ENCODE results near the gene UBR1.

The UBR1 gene

GRCh38 chr15:43099105-43099845 lies 6.6 kb downstream of the UBR1 start:
- no peak overlapping the region for H3K27ac ChIP-seq
- H3K36me3 ChIP-seq, result peaks cover 16% of the 10 kb centered on the region
- no peaks in the 10 kb centered on the region for H3K27me3 ChIP-seq
- no peaks in the 10 kb centered on the region for H3K9me3 ChIP-seq
- peaks cover 10% of the 10 kb centered on the region in 2 experiments for H3K4me1 ChIP-seq (ENCODE audit: control insufficient read depth in 1 of 2, insufficient read depth in 1 of 2, low read depth in 1 of 2, low read length in 1 of 2)
- no peak for TF ChIP-seq CTCF (IDR thresholded peaks at IDR 0.05)
- no peak overlapping the region for H3K4me3 ChIP-seq (ENCODE audit: low read depth in 1 of 2, low read length in 1 of 2)

DNA sequence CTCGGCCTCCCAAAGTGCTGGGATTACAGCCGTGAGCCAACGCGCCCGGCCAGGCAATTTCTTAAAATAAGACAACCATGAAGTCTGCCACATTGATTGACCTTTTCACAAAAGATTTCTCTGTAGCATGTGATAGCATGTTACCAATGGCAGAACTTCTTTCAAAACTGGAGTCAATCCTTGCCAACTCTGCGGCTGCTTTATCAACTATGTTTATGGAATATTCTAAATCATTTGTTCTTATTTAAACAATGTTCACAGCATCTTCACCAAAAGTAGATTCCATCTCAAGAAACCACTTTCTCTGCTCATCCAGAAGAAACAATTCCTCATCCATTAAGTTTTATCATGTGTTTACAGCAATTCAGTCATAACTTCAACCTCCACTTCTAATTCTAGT lies 9.4 kb downstream of the UBR1 start:
- H3K27ac ChIP-seq, result no peak overlapping the region
- no peaks in the 10 kb centered on the region for H3K27me3 ChIP-seq
- TF ChIP-seq CTCF (IDR thresholded peaks at IDR 0.05), result no peak
- no peaks in the 10 kb centered on the region for H3K9me3 ChIP-seq
- no peak overlapping the region for H3K4me3 ChIP-seq (ENCODE audit: low read depth in 1 of 2, low read length in 1 of 2)
- peaks cover 0 to 4% of the 10 kb centered on the region in 2 experiments for H3K4me1 ChIP-seq (ENCODE audit: control insufficient read depth in 1 of 2, insufficient read depth in 1 of 2, low read depth in 1 of 2, low read length in 1 of 2)
- peaks cover 18% of the 10 kb centered on the region for H3K36me3 ChIP-seq

GRCh38 chr15:43095708-43096347 lies 10.0 kb downstream of the UBR1 start:
- Histone ChIP-seq H3K27me3 (no peaks in the 10 kb centered on the region), H3K36me3 (peaks cover 19% of the 10 kb centered on the region), H3K9me3 (no peaks in the 10 kb centered on the region), H3K4me3 (ENCODE audit: low read depth in 1 of 2, low read length in 1 of 2) (no peak overlapping the region), H3K27ac (no peak overlapping the region), H3K4me1 (ENCODE audit: control insufficient read depth in 1 of 2, insufficient read depth in 1 of 2, low read depth in 1 of 2, low read length in 1 of 2) (peaks cover 0 to 4% of the 10 kb centered on the region in 2 experiments)
- TF ChIP-seq CTCF (IDR thresholded peaks at IDR 0.05), result no peak

GRCh38 chr15:43095243-43095642 lies 10.6 kb downstream of the UBR1 start:
- H3K27me3 ChIP-seq, result no peaks in the 10 kb centered on the region
- H3K4me1 ChIP-seq (ENCODE audit: control insufficient read depth in 1 of 2, insufficient read depth in 1 of 2, low read depth in 1 of 2, low read length in 1 of 2), result peaks cover 0 to 4% of the 10 kb centered on the region in 2 experiments
- H3K9me3 ChIP-seq, result no peaks in the 10 kb centered on the region
- no peak for TF ChIP-seq CTCF (IDR thresholded peaks at IDR 0.05)
- peaks cover 16% of the 10 kb centered on the region for H3K36me3 ChIP-seq
- no peak overlapping the region for H3K4me3 ChIP-seq (ENCODE audit: low read depth in 1 of 2, low read length in 1 of 2)
- H3K27ac ChIP-seq, result no peak overlapping the region

- Histone ChIP-seq H3K4me1 (ENCODE audit: control insufficient read depth in 1 of 2, insufficient read depth in 1 of 2, low read depth in 1 of 2, low read length in 1 of 2) (peaks cover 0 to 4% of the 10 kb centered on the region in 2 experiments), H3K36me3 (peaks cover 12% of the 10 kb centered on the region), H3K9me3 (no peaks in the 10 kb centered on the region), H3K4me3 (ENCODE audit: low read depth in 1 of 2, low read length in 1 of 2) (no peak overlapping the region), H3K27me3 (no peaks in the 10 kb centered on the region), H3K27ac (no peak overlapping the region)
- TF ChIP-seq CTCF (IDR thresholded peaks at IDR 0.05), result no peak
Measured at GRCh38 chr15:43094416-43095030, 11.3 kb downstream of the UBR1 start.

Data from neutrophil (primary cell).